Mesenchymal stem cell (in vitro differentiated cells and primary cell): ENCODE results near the gene DIP2B.

ENCODE experiments used
- DNase-seq: peaks from one replicate; pipeline ENCODE4 v3.0.0-alpha.2; 2013
- H2AFZ ChIP-seq: one replicate; pipeline ENCODE4 v1.6.1; 2013; ENCODE audit warnings: low read depth, mild to moderate bottlenecking, control low read depth, inconsistent platforms, low read length, moderate library complexity
- H2AK5ac ChIP-seq: 2 replicates; pipeline ENCODE4 v1.6.1; 2013; ENCODE audit warnings: low read length, moderate library complexity, mild to moderate bottlenecking, inconsistent platforms; ENCODE audit not compliant: severe bottlenecking
- H2BK120ac ChIP-seq: one replicate; pipeline ENCODE4 v1.6.1; 2013; ENCODE audit warnings: low read depth, mild to moderate bottlenecking, inconsistent platforms, low read length, moderate library complexity
- H2BK12ac ChIP-seq, 2 experiments: one replicate each; pipeline ENCODE4 v1.6.1; 2013; ENCODE audit warnings: inconsistent platforms in 2 of 2, low read length in 2 of 2, mild to moderate bottlenecking in 2 of 2, moderate library complexity in 2 of 2, control low read depth in 1 of 2
- H2BK15ac ChIP-seq: one replicate; pipeline ENCODE4 v1.6.1; 2013; ENCODE audit warnings: mild to moderate bottlenecking, low read depth, inconsistent platforms; ENCODE audit not compliant: poor library complexity, severe bottlenecking
- H2BK5ac ChIP-seq: 2 replicates; pipeline ENCODE4 v1.6.1; 2013; ENCODE audit warnings: low read depth, mild to moderate bottlenecking, low read length, control low read depth, inconsistent platforms; ENCODE audit not compliant: poor library complexity, severe bottlenecking
- H3K14ac ChIP-seq, 2 experiments: one replicate each; pipeline ENCODE4 v1.6.1; 2013; ENCODE audit warnings: inconsistent platforms in 2 of 2, low read length in 2 of 2, control low read depth in 1 of 2, mild to moderate bottlenecking in 1 of 2, moderate library complexity in 1 of 2
- H3K18ac ChIP-seq, 2 experiments: one replicate each; pipeline ENCODE4 v1.6.1; 2013; ENCODE audit warnings: inconsistent platforms in 2 of 2, low read length in 2 of 2, control low read depth in 1 of 2, low read depth in 1 of 2, mild to moderate bottlenecking in 1 of 2
- H3K23ac ChIP-seq, 2 experiments: one replicate each; pipeline ENCODE4 v1.6.1; 2013; ENCODE audit warnings: inconsistent platforms in 2 of 2, low read length in 2 of 2, mild to moderate bottlenecking in 2 of 2, moderate library complexity in 2 of 2, control low read depth in 1 of 2
- H3K27ac ChIP-seq: 2 replicates; pipeline ENCODE4 v1.5.1; 2013; ENCODE audit warnings: mild to moderate bottlenecking, moderate library complexity, low read length, control low read depth, inconsistent platforms; ENCODE audit not compliant: poor library complexity, severe bottlenecking
- H3K27me3 ChIP-seq, 2 experiments: 2 replicates each; pipeline versions ENCODE4 v1.6.1 to v1.7.0; 2013; ENCODE audit warnings: low read length in 2 of 2, mild to moderate bottlenecking in 2 of 2, moderate library complexity in 2 of 2, control low read depth in 1 of 2, inconsistent platforms in 1 of 2; ENCODE audit not compliant: control insufficient read depth in 1 of 2, insufficient read depth in 1 of 2
- H3K36me3 ChIP-seq, 2 experiments: 2 replicates each; pipeline versions ENCODE4 v1.6.1 to v1.7.0; 2013; ENCODE audit warnings: low read length in 2 of 2, control low read depth in 1 of 2, inconsistent platforms in 1 of 2, low read depth in 1 of 2, mild to moderate bottlenecking in 1 of 2; ENCODE audit not compliant: insufficient read depth in 2 of 2, control insufficient read depth in 1 of 2
- H3K4ac ChIP-seq, 2 experiments: one replicate each; pipeline ENCODE4 v1.6.1; 2013; ENCODE audit warnings: inconsistent platforms in 2 of 2, low read length in 2 of 2, mild to moderate bottlenecking in 2 of 2, moderate library complexity in 2 of 2, control low read depth in 1 of 2, low read depth in 1 of 2
- H3K4me1 ChIP-seq: 2 replicates; pipeline ENCODE4 v1.6.1; 2013; ENCODE audit warnings: low read depth, low read length, control low read depth; ENCODE audit not compliant: control insufficient read depth, insufficient read depth
- H3K4me2 ChIP-seq: 2 replicates; pipeline ENCODE4 v1.6.1; 2013; ENCODE audit warnings: low read length, mild to moderate bottlenecking, inconsistent platforms; ENCODE audit not compliant: poor library complexity, severe bottlenecking
- H3K4me3 ChIP-seq, 2 experiments: 2 replicates each; pipeline versions ENCODE4 v1.5.1 to v1.7.0; 2013; ENCODE audit warnings: low read length in 2 of 2, mild to moderate bottlenecking in 2 of 2, control low read depth in 1 of 2, low read depth in 1 of 2; ENCODE audit not compliant: insufficient read depth in 1 of 2
- H3K79me1 ChIP-seq: replicated peaks from 2 replicates; pipeline ENCODE4 v1.6.1; 2013; ENCODE audit warnings: mild to moderate bottlenecking, control low read depth, low read length, inconsistent platforms; ENCODE audit not compliant: poor library complexity, severe bottlenecking
- H3K9ac ChIP-seq: 2 replicates; pipeline ENCODE4 v1.7.0; 2013; ENCODE audit warnings: mild to moderate bottlenecking, low read length, moderate library complexity
- H3K9me3 ChIP-seq: 2 replicates; pipeline ENCODE4 v1.7.0; 2013; ENCODE audit warnings: mild to moderate bottlenecking, low read length; ENCODE audit not compliant: control insufficient read depth
- H4K8ac ChIP-seq: one replicate; pipeline ENCODE4 v1.6.1; 2013; ENCODE audit warnings: inconsistent platforms, mild to moderate bottlenecking, low read length, moderate library complexity
- H4K91ac ChIP-seq: one replicate; pipeline ENCODE4 v1.6.1; 2013; ENCODE audit warnings: mild to moderate bottlenecking, low read length, inconsistent platforms
- WGBS: methylation state at CpG from one replicate; pipeline ENCODE4 v1.1.7; 2013; ENCODE audit warnings: mixed read lengths; 5-methylcytosine and 5-hydroxymethylcytosine counted together

The DIP2B gene

DNA sequence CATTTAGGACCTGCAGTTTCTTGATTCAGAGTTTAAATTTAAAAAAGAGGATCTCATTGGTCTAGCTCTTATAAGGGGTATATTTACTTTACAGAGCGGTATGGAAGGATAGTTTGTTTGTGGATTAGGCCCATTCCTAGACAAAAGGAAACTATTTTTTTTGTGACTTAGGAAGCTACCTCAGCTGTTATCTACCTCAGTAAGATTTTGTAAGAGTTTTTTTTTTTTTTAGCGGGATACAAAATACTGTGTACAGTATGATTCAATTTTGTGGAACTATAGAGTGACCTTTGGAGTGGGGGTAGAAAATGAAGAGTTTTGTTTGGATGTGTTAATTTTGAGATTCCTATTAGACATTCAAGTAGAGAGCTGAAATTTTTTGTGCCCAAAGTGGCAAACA, 154.5 kb downstream of the DIP2B start:
- Histone ChIP-seq H2BK120ac (no peak overlapping the region), H4K8ac (no peak overlapping the region), H3K4ac (no peak overlapping the region)

DNA sequence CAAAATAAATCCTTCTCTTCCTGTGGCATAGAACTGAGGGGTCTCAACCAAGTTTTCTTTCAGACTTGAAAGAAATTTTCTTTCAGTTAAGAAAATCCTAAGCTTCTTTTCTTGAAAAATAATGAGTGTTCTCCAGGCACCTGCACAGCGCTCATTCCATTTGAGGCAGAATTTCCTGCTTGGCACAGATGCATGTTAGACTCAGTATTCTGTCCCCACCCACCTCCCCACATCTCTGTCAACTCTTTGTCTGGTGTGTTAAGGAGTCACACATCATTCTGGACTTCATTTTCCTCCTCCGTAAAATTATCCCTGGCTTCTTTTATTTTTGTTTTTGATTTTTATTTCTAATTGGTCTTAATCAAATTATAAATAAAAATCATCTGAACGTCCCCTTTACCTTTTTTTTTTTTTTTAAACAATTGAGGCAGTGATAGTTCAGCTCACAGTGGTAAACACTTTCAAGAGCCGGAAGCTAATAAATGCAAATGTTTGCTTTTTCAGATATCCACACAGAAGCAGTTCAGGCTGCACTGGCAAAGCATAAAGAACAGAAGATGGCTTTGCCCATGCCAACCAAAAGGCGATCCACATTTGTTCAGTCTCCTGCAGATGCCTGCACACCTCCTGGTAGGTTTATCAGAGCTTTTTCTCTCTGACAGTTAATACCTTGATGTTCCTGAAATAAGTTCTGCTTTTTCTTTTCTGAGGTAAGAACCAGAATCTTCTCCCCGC, 155.1 kb downstream of the DIP2B start:
- Histone ChIP-seq H3K4me3 (no peak overlapping the region), H4K91ac (no peak overlapping the region), H3K9me3 (no peaks in the 10 kb centered on the region), H3K23ac (no peak overlapping the region), H3K4ac (no peak overlapping the region), H3K4me1 (peaks cover 5% of the 10 kb centered on the region), H3K4me2 (no peak overlapping the region), H3K9ac (no peak overlapping the region), H3K18ac (no peak overlapping the region), H2AK5ac (no peak overlapping the region), H2BK5ac (no peak overlapping the region), H4K8ac (no peak overlapping the region), H3K36me3 (peaks cover 0 to 9% of the 10 kb centered on the region in 2 experiments), H3K79me1 (peaks cover 6% of the 10 kb centered on the region), H2BK120ac (no peak overlapping the region), H2BK15ac (no peak overlapping the region), H2AFZ (no peak overlapping the region), H2BK12ac (no peak overlapping the region), H3K27ac (no peak overlapping the region), H3K14ac (no peak overlapping the region), H3K27me3 (no peaks in the 10 kb centered on the region)
- 90% methylated on average over 5 of the region's 6 CpGs for WGBS
- DNase-seq: no peak

More for the DNA sequence above, 154.5 kb downstream of the DIP2B start:
- H2AFZ ChIP-seq: no peak overlapping the region
- H2BK15ac ChIP-seq: no peak overlapping the region
- no peak overlapping the region for H3K9ac ChIP-seq
- no peak overlapping the region for H3K27ac ChIP-seq
- no peak for DNase-seq
- no peak overlapping the region for H4K91ac ChIP-seq
- 91% methylated on average over 2 of the region's 2 CpGs for WGBS
- no peak overlapping the region for H3K14ac ChIP-seq
- H3K4me3 ChIP-seq: no peak overlapping the region
- no peaks in the 10 kb centered on the region for H3K9me3 ChIP-seq
- H3K4me2 ChIP-seq: no peak overlapping the region
- H3K18ac ChIP-seq: no peak overlapping the region
- H2BK5ac ChIP-seq: no peak overlapping the region
- H3K36me3 ChIP-seq: peaks cover 0 to 9% of the 10 kb centered on the region in 2 experiments
- H3K79me1 ChIP-seq: peaks cover 9% of the 10 kb centered on the region
- H3K23ac ChIP-seq: no peak overlapping the region
- no peaks in the 10 kb centered on the region for H3K27me3 ChIP-seq
- H2AK5ac ChIP-seq: no peak overlapping the region
- H2BK12ac ChIP-seq: no peak overlapping the region
- peaks cover 3% of the 10 kb centered on the region for H3K4me1 ChIP-seq

DNA sequence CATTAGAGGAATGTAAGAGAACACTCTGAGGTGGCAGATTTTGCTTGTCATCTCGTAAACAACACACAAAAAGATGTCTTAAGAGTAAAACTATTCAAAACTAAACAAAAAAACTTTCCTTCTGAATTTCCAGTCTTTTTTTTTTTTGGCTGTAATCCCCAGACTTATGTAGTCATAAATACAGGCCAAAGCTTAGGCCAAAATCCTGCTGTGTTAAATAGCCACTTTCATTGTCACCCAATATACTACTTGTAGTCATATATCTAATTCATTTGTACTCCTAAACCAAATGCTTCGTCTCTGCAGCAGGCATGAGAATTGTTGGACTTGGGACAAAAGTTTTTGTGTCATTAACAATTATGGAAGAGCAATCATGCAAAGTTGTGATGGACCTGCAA, 155.6 kb downstream of the DIP2B start:
- Histone ChIP-seq H2AFZ (no peak overlapping the region), H3K4ac (no peak overlapping the region), H2BK12ac (no peak overlapping the region), H3K18ac (no peak overlapping the region), H2BK5ac (no peak overlapping the region), H4K91ac (no peak overlapping the region), H4K8ac (no peak overlapping the region), H3K4me1 (peaks cover 5% of the 10 kb centered on the region), H3K27me3 (no peaks in the 10 kb centered on the region), H3K14ac (no peak overlapping the region), H3K27ac (no peak overlapping the region), H3K4me3 (no peak overlapping the region), H2BK120ac (no peak overlapping the region), H3K9ac (no peak overlapping the region), H3K4me2 (no peak overlapping the region), H3K9me3 (no peaks in the 10 kb centered on the region), H2AK5ac (no peak overlapping the region), H3K36me3 (peaks cover 0 to 9% of the 10 kb centered on the region in 2 experiments), H2BK15ac (no peak overlapping the region), H3K23ac (no peak overlapping the region), H3K79me1 (peaks cover 6% of the 10 kb centered on the region)
- 100% methylated on average over 2 of the region's 2 CpGs for WGBS
- no peak for DNase-seq

DNA sequence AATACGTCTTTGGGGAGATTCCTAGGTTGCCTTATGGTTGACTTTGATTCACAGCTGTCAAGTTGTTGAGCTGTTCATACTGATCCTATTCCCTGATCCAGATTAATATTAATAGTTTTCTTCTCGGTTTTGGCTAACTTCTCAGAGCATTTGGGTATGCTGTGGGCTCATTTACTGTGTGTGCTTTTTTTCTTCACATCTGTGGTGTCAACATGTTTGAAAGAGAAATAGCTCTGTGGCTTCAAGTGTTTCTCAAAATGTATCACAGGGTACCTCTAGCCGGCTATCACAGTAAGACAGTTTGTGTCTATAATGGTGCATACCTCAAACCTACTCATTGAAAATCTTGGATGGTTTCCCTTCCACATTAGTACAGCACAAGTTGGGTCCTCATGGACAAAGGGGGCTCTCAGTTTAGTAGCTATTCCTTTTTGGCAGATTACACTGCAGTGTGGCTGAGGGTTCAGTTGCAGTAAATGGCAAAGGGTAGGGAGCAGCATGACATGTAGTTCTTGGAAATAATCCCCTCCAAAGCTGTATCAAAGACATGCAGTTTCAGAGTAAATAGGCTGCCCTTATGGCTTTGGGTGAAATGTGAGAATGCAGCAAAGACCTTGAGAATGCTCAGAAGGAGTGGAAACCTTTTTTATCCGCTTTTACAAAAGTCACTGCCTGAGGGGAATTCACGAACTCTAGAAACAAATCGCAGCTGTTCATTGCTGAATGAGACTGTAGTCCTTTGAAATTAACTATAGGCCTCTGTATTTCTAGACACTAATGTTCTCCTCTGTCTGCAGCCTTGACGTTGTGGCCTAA, 156.7 kb downstream of the DIP2B start:
- no peak overlapping the region for H3K9ac ChIP-seq
- H2BK15ac ChIP-seq: no peak overlapping the region
- no peak overlapping the region for H3K14ac ChIP-seq
- no peaks in the 10 kb centered on the region for H3K9me3 ChIP-seq
- H4K8ac ChIP-seq: no peak overlapping the region
- WGBS: 98% methylated on average over 4 of the region's 7 CpGs
- DNase-seq: no peak
- H2BK12ac ChIP-seq: no peak overlapping the region
- no peak overlapping the region for H3K18ac ChIP-seq
- H3K79me1 ChIP-seq: peaks cover 9% of the 10 kb centered on the region
- peak overlapping the region; percentile 8 for H3K27ac ChIP-seq
- no peaks in the 10 kb centered on the region for H3K27me3 ChIP-seq
- H2AK5ac ChIP-seq: no peak overlapping the region
- H3K4ac ChIP-seq: no peak overlapping the region
- H3K4me2 ChIP-seq: no peak overlapping the region
- no peak overlapping the region for H3K23ac ChIP-seq
- H3K4me3 ChIP-seq: no peak overlapping the region
- no peak overlapping the region for H2AFZ ChIP-seq
- H2BK120ac ChIP-seq: no peak overlapping the region
- H4K91ac ChIP-seq: no peak overlapping the region
- no peak overlapping the region for H2BK5ac ChIP-seq
- H3K4me1 ChIP-seq: peaks cover 5% of the 10 kb centered on the region
- H3K36me3 ChIP-seq: peaks cover 0 to 9% of the 10 kb centered on the region in 2 experiments
